ENCODE results near the gene SSTR5. TPM values are rescaled to one million over a fixed set of nuclear protein-coding genes. Genes with fewer than 3 reads are reported as not detected.

Gene SSTR5
- total RNA-seq, 4 donors from 2014 or later, result not detected

GRCh38 chr16:1051446-1051845 is 21.1 kb upstream of the SSTR5 start:
- no peak for TF ChIP-seq CTCF (IDR thresholded peaks at IDR 0.05)
- no peak for TF ChIP-seq POLR2A (IDR thresholded peaks at IDR 0.05)
- Histone ChIP-seq H3K36me3 (no peaks in the 10 kb centered on the region), H3K27ac (no peak overlapping the region), H3K9me3 (peaks cover 0 to 7% of the 10 kb centered on the region in 2 donors), H3K4me1 (no peaks in the 10 kb centered on the region), H3K27me3 (peaks cover 0 to 14% of the 10 kb centered on the region in 2 donors), H3K4me3 (no peak overlapping the region)
- intact Hi-C loops (cut with DNase I; ENCODE audit: low total_unique reads), result no loop called here
- no peak for DNase-seq

- TF ChIP-seq POLR2A (IDR thresholded peaks at IDR 0.05) (no peak), CTCF (IDR thresholded peaks at IDR 0.05) (no peak)
- H3K27me3 ChIP-seq, result peaks cover 0 to 4% of the 10 kb centered on the region in 2 donors
- H3K27ac ChIP-seq, result no peak overlapping the region
- no peaks in the 10 kb centered on the region for H3K4me1 ChIP-seq
- no peak for DNase-seq
- no peaks in the 10 kb centered on the region for H3K36me3 ChIP-seq
- intact Hi-C loops (cut with DNase I; ENCODE audit: low total_unique reads), result no loop called here
- H3K9me3 ChIP-seq, result peaks cover 0 to 17% of the 10 kb centered on the region in 2 donors
- no peak overlapping the region for H3K4me3 ChIP-seq
Observed at GRCh38 chr16:1052721-1053120, 19.8 kb upstream of the SSTR5 start.

- Histone ChIP-seq H3K9me3 (peaks cover 0 to 21% of the 10 kb centered on the region in 2 donors), H3K27me3 (peaks cover 0 to under 1% of the 10 kb centered on the region in 2 donors), H3K27ac (no peak overlapping the region), H3K36me3 (no peaks in the 10 kb centered on the region), H3K4me1 (no peaks in the 10 kb centered on the region), H3K4me3 (no peak overlapping the region)
- intact Hi-C loops (cut with DNase I; ENCODE audit: low total_unique reads), result no loop called here
- TF ChIP-seq POLR2A (IDR thresholded peaks at IDR 0.05) (no peak), CTCF (IDR thresholded peaks at IDR 0.05) (no peak)
- DNase-seq, result no peak
Observed at GRCh38 chr16:1053121-1053521, 19.4 kb upstream of the SSTR5 start.

GRCh38 chr16:1053700-1054368 is 18.7 kb upstream of the SSTR5 start:
- no peak for TF ChIP-seq CTCF (IDR thresholded peaks at IDR 0.05)
- TF ChIP-seq POLR2A (IDR thresholded peaks at IDR 0.05), result no peak
- H3K27ac ChIP-seq, result no peak overlapping the region
- DNase-seq, result no peak
- no peaks in the 10 kb centered on the region for H3K27me3 ChIP-seq
- no peaks in the 10 kb centered on the region for H3K4me1 ChIP-seq
- H3K4me3 ChIP-seq, result no peak overlapping the region
- H3K9me3 ChIP-seq, result peaks cover 0 to 24% of the 10 kb centered on the region in 2 donors
- H3K36me3 ChIP-seq, result no peaks in the 10 kb centered on the region
- intact Hi-C loops (cut with DNase I; ENCODE audit: low total_unique reads), result no loop called here

GRCh38 chr16:1054660-1055556 is 17.6 kb upstream of the SSTR5 start:
- no peak for DNase-seq
- peak in 3 of 4 experiments; percentile 48 to 79 (median 51) for TF ChIP-seq CTCF (IDR thresholded peaks at IDR 0.05)
- TF ChIP-seq POLR2A (IDR thresholded peaks at IDR 0.05), result no peak
- Histone ChIP-seq H3K27ac (no peak overlapping the region), H3K36me3 (no peaks in the 10 kb centered on the region), H3K4me3 (no peak overlapping the region), H3K9me3 (peaks cover 0 to 24% of the 10 kb centered on the region in 2 donors), H3K27me3 (no peaks in the 10 kb centered on the region), H3K4me1 (no peaks in the 10 kb centered on the region)
- intact Hi-C loops (cut with DNase I; ENCODE audit: low total_unique reads), result no loop called here

Measured in uterus (tissue), 4 donors.